ENCODE results near the gene ACTN3.
"Not testable (repeated sequence)": the region's sequence is repeated elsewhere in the genome, so short reads cannot be mapped to it uniquely, and the experiment has no call there.

ACTN3 gene

GRCh38 chr11:66603072-66603471, 56.4 kb downstream of the ACTN3 start:
- DNase-seq = no peak

GRCh38 chr11:66604155-66604554, 57.5 kb downstream of the ACTN3 start:
- no peak for DNase-seq

- not testable (repeated sequence) for DNase-seq
Measured at GRCh38 chr11:66606608-66607007, 59.9 kb downstream of the ACTN3 start.

- DNase-seq = peak; percentile 69
Measured at GRCh38 chr11:66607126-66607834, 60.6 kb downstream of the ACTN3 start.

- DNase-seq = no peak
Measured at GRCh38 chr11:66609721-66610617, 63.3 kb downstream of the ACTN3 start.

- DNase-seq = no peak
Measured at GRCh38 chr11:66612458-66612857, 65.8 kb downstream of the ACTN3 start.

Measured in fibroblast of skin of right quadriceps (primary cell).